ENCODE results near the gene MRPL53.

The MRPL53 gene

GRCh38 chr2:74482801-74483674 is 10.6 kb upstream of the MRPL53 start, which contains the start of the genes CCDC142 and TTC31 (continued):
- TF ChIP-seq SCRT2 (tag by site-specific recombination; IDR thresholded peaks at IDR 0.05) (no peak), ZNF544 (tag by site-specific recombination; IDR thresholded peaks at IDR 0.05) (no peak), TCF7L2 (IDR thresholded peaks at IDR 0.05; ENCODE audit: borderline replicate concordance, low read depth, low read length) (no peak), REST (tag by site-specific recombination; IDR thresholded peaks at IDR 0.05) (no peak), PRDM2 (tag by site-specific recombination; IDR thresholded peaks at IDR 0.05; ENCODE audit: borderline replicate concordance) (no peak), PATZ1 (tag by site-specific recombination; IDR thresholded peaks at IDR 0.05) (peak; percentile 77), ZNF692 (tag by site-specific recombination; IDR thresholded peaks at IDR 0.05) (peak; percentile 40; the same call in 1 of the 2 replicates), ZNF624 (tag by site-specific recombination; IDR thresholded peaks at IDR 0.05) (no peak), ZNF202 (tag by site-specific recombination; IDR thresholded peaks at IDR 0.05; ENCODE audit: borderline replicate concordance) (no peak), ZNF701 (tag by site-specific recombination; IDR thresholded peaks at IDR 0.05) (no peak), ZNF549 (tag by site-specific recombination; IDR thresholded peaks at IDR 0.05) (no peak), ZNF280D (tag by site-specific recombination; IDR thresholded peaks at IDR 0.05) (no peak), ZNF398 (tag by site-specific recombination; IDR thresholded peaks at IDR 0.05) (no peak), PRDM1 (tag by site-specific recombination; IDR thresholded peaks at IDR 0.05) (no peak), ZNF768 (tag by site-specific recombination; IDR thresholded peaks at IDR 0.05) (no peak), ZBTB10 (tag by site-specific recombination; IDR thresholded peaks at IDR 0.05) (0 out of 2 replicates have a peak, but pooled peaks have one; percentile 34)

All from HEK293 (cell line).